ENCODE data around the gene ADARB1.

DNA sequence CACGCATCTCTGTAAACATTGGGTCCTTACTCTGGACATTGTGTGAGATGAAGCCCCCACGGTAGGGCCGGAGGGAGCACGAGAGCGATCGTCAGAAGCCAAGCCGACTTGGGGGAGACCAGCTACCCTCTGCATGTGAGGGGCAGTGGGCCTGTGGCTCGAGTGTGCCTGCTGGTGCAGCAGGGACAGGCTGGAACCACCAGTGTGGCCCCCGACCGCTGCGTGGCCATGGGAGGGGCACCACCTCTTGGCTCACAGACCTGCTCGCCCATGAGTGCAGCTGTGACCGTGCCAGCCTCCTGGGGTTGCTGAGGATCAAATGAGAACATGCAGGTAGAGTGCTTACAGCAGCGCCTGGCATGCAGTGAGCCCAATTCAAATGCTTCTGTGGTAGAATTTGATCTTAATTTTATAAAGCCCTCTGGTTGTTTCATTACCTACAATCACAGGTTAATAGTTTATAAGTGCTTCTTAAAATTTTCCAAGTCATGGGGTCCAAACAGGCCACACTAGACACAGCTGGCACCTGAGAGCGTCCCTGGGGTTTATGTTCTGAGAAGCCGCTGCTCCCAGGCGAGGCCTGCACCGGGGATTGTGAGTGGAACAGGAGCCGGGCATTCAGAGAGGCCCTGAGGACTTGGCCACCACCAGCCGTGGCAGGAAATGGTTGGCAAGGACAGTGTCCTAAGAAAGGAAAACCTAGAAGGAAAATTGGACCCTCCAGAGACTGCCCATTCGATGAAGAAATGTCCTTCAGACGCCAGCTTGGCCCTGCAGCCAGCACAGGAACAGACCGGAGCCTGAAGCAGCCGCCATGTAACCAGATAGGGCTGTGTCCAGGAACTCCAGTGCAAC lies 22.6 kb upstream of the ADARB1 start:
- TF ChIP-seq CTCF (conservative IDR thresholded peaks at IDR 0.05; ENCODE audit: low read length) (no peak), EZH2phosphoT487 (IDR thresholded peaks at IDR 0.05; ENCODE audit: borderline replicate concordance, low read depth, low read length) (no peak)

Data from OCI-LY7 (cell line).